ENCODE data around the gene ABCA7. TPM values are rescaled to one million over a fixed set of nuclear protein-coding genes. Genes with fewer than 3 reads are reported as not detected.

The ABCA7 gene
- total RNA-seq, 1 donor from 2014 or later: 51.0 TPM

GRCh38 chr19:1085676-1086442, 46.0 kb downstream of the ABCA7 start:
- peak; percentile 65 for DNase-seq
- no peak for TF ChIP-seq CTCF (IDR thresholded peaks at IDR 0.05)
- H3K4me3 ChIP-seq: no peak overlapping the region
- H3K27me3 ChIP-seq: no peaks in the 10 kb centered on the region
- H3K27ac ChIP-seq: no peak overlapping the region
- ATAC-seq: no peak
- intact Hi-C loops (cut with DNase I): loop anchor here (10.0 kb wide), 1 partner anchor 51 kb away; no protein-coding TSS in a partner anchor
- no peaks in the 10 kb centered on the region for H3K9me3 ChIP-seq
- H3K36me3 ChIP-seq: peaks cover 79% of the 10 kb centered on the region
- peaks cover 21% of the 10 kb centered on the region for H3K4me1 ChIP-seq

- H3K27ac ChIP-seq: no peak overlapping the region
- intact Hi-C loops (cut with DNase I): loop anchor here (10.0 kb wide), 1 partner anchor 52 kb away; no protein-coding TSS in a partner anchor
- ATAC-seq (no peak), DNase-seq (no peak)
- peaks cover 18% of the 10 kb centered on the region for H3K4me1 ChIP-seq
- TF ChIP-seq CTCF (IDR thresholded peaks at IDR 0.05): no peak
- H3K27me3 ChIP-seq: no peaks in the 10 kb centered on the region
- no peak overlapping the region for H3K4me3 ChIP-seq
- no peaks in the 10 kb centered on the region for H3K9me3 ChIP-seq
- peaks cover 82% of the 10 kb centered on the region for H3K36me3 ChIP-seq
These were observed 46.7 kb downstream of the ABCA7 start for GRCh38 chr19:1086613-1087012.

GRCh38 chr19:1087813-1088415, 48.0 kb downstream of the ABCA7 start:
- Histone ChIP-seq H3K4me1 (peaks cover 11% of the 10 kb centered on the region), H3K27me3 (no peaks in the 10 kb centered on the region), H3K9me3 (no peaks in the 10 kb centered on the region), H3K4me3 (no peak overlapping the region), H3K27ac (peak overlapping the region; percentile 70), H3K36me3 (peaks cover 83% of the 10 kb centered on the region)
- DNase-seq (no peak), ATAC-seq (peak; percentile 76)
- intact Hi-C loops (cut with DNase I): loop anchor here (10.0 kb wide), 1 partner anchor 53 kb away; no protein-coding TSS in a partner anchor
- TF ChIP-seq CTCF (IDR thresholded peaks at IDR 0.05): no peak

GRCh38 chr19:1088416-1089010, 48.6 kb downstream of the ABCA7 start:
- H3K4me3 ChIP-seq: no peak overlapping the region
- no peak for TF ChIP-seq CTCF (IDR thresholded peaks at IDR 0.05)
- no peaks in the 10 kb centered on the region for H3K27me3 ChIP-seq
- H3K36me3 ChIP-seq: peaks cover 83% of the 10 kb centered on the region
- intact Hi-C loops (cut with DNase I): loop anchor here (10.0 kb wide), 1 partner anchor 54 kb away; no protein-coding TSS in a partner anchor
- ATAC-seq (peak; percentile 68), DNase-seq (no peak)
- H3K9me3 ChIP-seq: no peaks in the 10 kb centered on the region
- H3K4me1 ChIP-seq: peaks cover 7% of the 10 kb centered on the region
- H3K27ac ChIP-seq: peak overlapping the region; percentile 70

- DNase-seq: no peak
- no peak for TF ChIP-seq CTCF (IDR thresholded peaks at IDR 0.05)
- ATAC-seq: no peak
- H3K9me3 ChIP-seq: no peaks in the 10 kb centered on the region
- H3K4me3 ChIP-seq: no peak overlapping the region
- peaks cover 83% of the 10 kb centered on the region for H3K36me3 ChIP-seq
- H3K4me1 ChIP-seq: peaks cover 15% of the 10 kb centered on the region
- intact Hi-C loops (cut with DNase I): loop anchor here (10.0 kb wide), 1 partner anchor 54 kb away; no protein-coding TSS in a partner anchor
- no peak overlapping the region for H3K27ac ChIP-seq
- H3K27me3 ChIP-seq: no peaks in the 10 kb centered on the region
These were observed 49.3 kb downstream of the ABCA7 start for GRCh38 chr19:1089126-1089771.
